Activated CD8-positive, alpha-beta T cell treated with anti-CD3 and anti-CD28 coated beads for 36 hours (primary cell): ENCODE measurements around the gene ARHGEF16. TPM values are rescaled to one million over a fixed set of nuclear protein-coding genes. Genes with fewer than 3 reads are reported as not detected.

Experiments used
- ATAC-seq: fragments of 200-7000 bp; cut with Tn5 transposase; one replicate; pipeline ENCODE4 v1.10.0; 2021; ENCODE audit warnings: mild to moderate bottlenecking, moderate library complexity
- CTCF ChIA-PET: fragments of 350-600 bp; sonication (Branson Sonifier 250); formaldehyde crosslinking; loops from one replicate; lab custom pipeline; 2021; ENCODE audit warnings: antibody characterized with exemption; lab: Charles Lee
- POLR2A ChIA-PET: fragments of 350-600 bp; sonication (Branson Sonifier 250); formaldehyde crosslinking; loops from one replicate; lab custom pipeline; 2021; ENCODE audit warnings: antibody characterized with exemption; lab: Charles Lee
- DNase-seq: peaks from one replicate; pipeline ENCODE4 v3.0.0-alpha.2; 2020
- H3K27ac Mint-ChIP-seq: one replicate; pipeline ENCODE4 v1.8.0; 2021; ENCODE audit warnings: mild to moderate bottlenecking, mixed read lengths
- H3K27me3 Mint-ChIP-seq: one replicate; pipeline ENCODE4 v1.8.0; 2021; ENCODE audit warnings: mixed read lengths
- H3K36me3 Mint-ChIP-seq: one replicate; pipeline ENCODE4 v1.8.0; 2021; ENCODE audit warnings: low read depth, mixed read lengths
- H3K4me1 Mint-ChIP-seq: one replicate; pipeline ENCODE4 v1.8.0; 2021; ENCODE audit warnings: low read depth, mixed read lengths
- H3K4me3 Mint-ChIP-seq: one replicate; pipeline ENCODE4 v1.8.0; 2021; ENCODE audit warnings: mild to moderate bottlenecking, moderate library complexity, mixed read lengths
- H3K9me3 Mint-ChIP-seq: one replicate; pipeline ENCODE4 v1.8.0; 2021; ENCODE audit warnings: mixed read lengths
- CTCF ChIP-seq: fragments of 200-600 bp; IDR thresholded peaks from one replicate; pipeline ENCODE4 v1.8.0; 2022; ENCODE audit warnings: antibody characterized with exemption, mild to moderate bottlenecking
- intact Hi-C: fragments of 100-400 bp; cut with micrococcal nuclease; formaldehyde crosslinking; loops from one replicate; pipeline ENCODE4 v1.10.0; 2022
- total RNA-seq, 2 experiments: library from RNA; stranded (reverse); gene quantifications; one replicate each; pipeline ENCODE4 v1.2.3, GENCODE V29; 2021

Gene ARHGEF16
- total RNA-seq, 2 experiments from 2014 or later = not detected

DNA sequence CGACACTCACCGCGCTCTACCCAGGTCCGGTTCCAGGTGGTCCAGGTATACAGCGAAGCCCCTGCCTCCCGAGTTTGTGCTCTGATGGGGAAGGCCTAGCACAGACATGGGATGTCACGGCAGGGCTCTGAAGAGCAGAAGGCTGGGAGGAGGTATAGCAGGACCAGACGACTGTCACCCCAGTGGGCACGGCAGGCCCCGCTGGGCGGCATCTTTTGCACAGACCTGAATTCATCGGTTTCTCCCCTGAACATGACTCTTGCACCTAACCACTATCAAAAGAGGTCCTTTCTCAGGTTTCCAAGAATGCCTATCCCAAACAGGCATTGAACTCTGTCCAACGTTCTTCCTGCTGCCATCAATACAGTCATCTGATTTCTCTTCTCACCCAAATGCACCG is 30.6 kb downstream of the ARHGEF16 start:
- Mint-ChIP-seq H3K4me3 (no peak overlapping the region), H3K27ac (no peak overlapping the region), H3K36me3 (no peaks in the 10 kb centered on the region)

GRCh38 chr1:3488432-3488831 is 34.0 kb downstream of the ARHGEF16 start:
- TF ChIP-seq CTCF = no peak
- Mint-ChIP-seq H3K36me3 (no peaks in the 10 kb centered on the region), H3K27me3 (peaks cover 1% of the 10 kb centered on the region), H3K27ac (no peak overlapping the region), H3K4me3 (no peak overlapping the region), H3K9me3 (peaks cover 15% of the 10 kb centered on the region), H3K4me1 (peaks cover 3% of the 10 kb centered on the region)
- DNase-seq = no peak
- ChIA-PET POLR2A (no interaction called here), CTCF (interaction anchor here (1.0 to 4.7 kb wide), 3 partner anchors 35 to 133 kb away, joined by 3 to 28 read pairs (median 5); no protein-coding TSS in a partner anchor)
- intact Hi-C loops = no loop called here
- ATAC-seq = no peak

More for the DNA sequence above, 30.6 kb downstream of the ARHGEF16 start:
- Mint-ChIP-seq H3K9me3 (peaks cover 15% of the 10 kb centered on the region), H3K4me1 (no peaks in the 10 kb centered on the region), H3K27me3 (peaks cover 1% of the 10 kb centered on the region)
- DNase-seq (no peak), ATAC-seq (no peak)
- CTCF ChIA-PET = interaction anchor here (0.6 to 3.1 kb wide), 3 partner anchors 32 to 266 kb away, joined by 3 to 30 read pairs (median 3); no protein-coding TSS in a partner anchor
- TF ChIP-seq CTCF = no peak
- intact Hi-C loops = no loop called here
- POLR2A ChIA-PET = no interaction called here

DNA sequence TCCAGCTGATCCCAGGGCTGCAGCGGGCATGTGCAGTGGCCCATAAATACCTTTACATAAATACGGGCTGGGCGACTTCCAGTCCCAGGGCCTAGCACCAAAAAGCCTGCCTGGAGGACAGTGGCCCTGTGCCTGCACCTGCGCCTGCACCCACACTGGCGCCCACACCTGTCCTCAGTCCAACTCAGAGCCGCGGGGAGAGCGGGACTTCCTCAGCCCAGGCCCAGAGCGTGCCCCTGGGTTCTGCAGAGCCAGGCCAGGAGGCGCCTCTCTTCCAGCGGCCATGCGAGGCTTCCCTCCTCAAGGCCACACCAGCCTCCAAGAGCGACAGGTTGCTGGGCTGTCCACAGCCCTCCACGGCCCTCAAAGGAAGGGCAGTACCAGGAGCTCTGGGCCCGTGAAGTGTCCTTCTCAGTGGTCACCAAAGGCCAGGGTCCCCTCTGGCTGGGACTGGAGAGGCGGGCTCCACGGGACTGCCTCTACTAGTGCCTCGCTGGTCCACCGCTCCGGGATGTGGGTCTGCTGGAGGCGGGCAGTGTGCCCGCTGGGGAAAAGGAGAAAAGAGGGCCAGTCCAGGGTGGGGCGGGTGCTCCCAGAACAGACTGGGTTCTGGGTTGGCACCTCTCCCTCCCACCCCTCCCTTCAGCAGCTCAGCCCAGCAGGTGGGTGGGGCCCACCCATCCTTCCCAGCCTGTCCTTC is 35.7 kb downstream of the ARHGEF16 start:
- Mint-ChIP-seq H3K36me3 (no peaks in the 10 kb centered on the region), H3K27me3 (no peaks in the 10 kb centered on the region), H3K27ac (no peak overlapping the region), H3K4me1 (peaks cover 3% of the 10 kb centered on the region), H3K9me3 (peaks cover 15% of the 10 kb centered on the region), H3K4me3 (no peak overlapping the region)
- DNase-seq (no peak), ATAC-seq (no peak)
- no peak for TF ChIP-seq CTCF
- intact Hi-C loops = loop anchor here (2.0 kb wide), 1 partner anchor 131 kb away; no protein-coding TSS in a partner anchor
- POLR2A ChIA-PET = no interaction called here
- CTCF ChIA-PET = interaction anchor here (0.7 to 4.7 kb wide), 20 partner anchors 8 to 224 kb away, joined by 3 to 34 read pairs (median 4); no protein-coding TSS in a partner anchor

DNA sequence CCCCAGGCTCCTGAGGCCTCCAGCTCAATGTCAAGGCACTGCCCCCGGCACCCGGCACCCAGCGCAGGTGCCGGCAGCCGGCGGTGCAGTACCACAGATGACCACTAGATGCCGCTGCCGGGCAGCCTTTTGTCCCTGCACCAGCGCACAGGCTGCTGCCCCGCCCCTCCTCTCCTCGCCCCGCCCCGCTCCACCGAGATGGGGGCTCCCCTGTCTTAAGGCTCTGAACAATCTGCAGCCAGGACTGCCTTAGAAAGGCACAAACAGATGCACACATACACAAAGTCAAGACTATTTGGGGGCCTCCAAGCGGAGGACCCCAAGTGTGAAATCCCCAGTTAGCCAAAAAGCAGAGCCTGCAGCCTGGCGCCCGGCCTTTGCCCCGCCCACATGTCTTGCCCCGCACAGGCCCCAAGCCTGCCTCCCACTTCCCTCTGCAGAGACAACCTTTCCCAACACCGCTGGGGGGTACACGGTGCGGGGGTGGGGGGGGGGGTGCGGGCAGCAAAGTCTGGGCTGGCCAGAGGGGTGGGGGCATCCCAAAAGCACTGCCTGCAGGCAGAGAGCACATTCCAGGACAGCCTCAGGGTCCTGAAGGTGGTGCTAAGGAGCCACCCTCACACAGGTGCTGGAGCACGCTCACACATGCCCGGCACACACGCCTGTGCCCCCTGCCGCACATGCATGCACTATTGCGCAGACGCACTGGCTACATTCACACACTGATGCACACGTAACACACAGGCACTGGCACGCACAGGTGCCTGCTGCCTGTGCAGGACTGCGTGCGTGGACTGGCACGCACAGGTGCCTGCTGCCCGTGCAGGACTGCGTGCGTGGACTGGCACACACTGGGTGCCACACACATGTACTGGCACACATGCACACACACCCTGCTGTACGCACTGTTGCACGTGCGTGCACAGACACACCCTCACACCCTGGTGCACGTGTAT is 37.1 kb downstream of the ARHGEF16 start:
- Mint-ChIP-seq H3K4me3 (peak overlapping the region; percentile 43), H3K9me3 (peaks cover 15% of the 10 kb centered on the region), H3K27me3 (no peaks in the 10 kb centered on the region), H3K36me3 (no peaks in the 10 kb centered on the region), H3K4me1 (peaks cover 3% of the 10 kb centered on the region), H3K27ac (no peak overlapping the region)
- ChIA-PET POLR2A (no interaction called here), CTCF (interaction anchor here (0.6 to 4.7 kb wide), 33 partner anchors 9 to 223 kb away, joined by 3 to 34 read pairs (median 3); partner anchors contain the start of gene WRAP73)
- ATAC-seq (peak; percentile 98), DNase-seq (peak; percentile 91)
- peak; percentile 99 for TF ChIP-seq CTCF
- intact Hi-C loops = loop anchor here (2.0 kb wide), 1 partner anchor 129 kb away; no protein-coding TSS in a partner anchor
